Measurements from ENCODE around the gene ZNF609. TPM values are rescaled to one million over a fixed set of nuclear protein-coding genes. Genes with fewer than 3 reads are reported as not detected.

Gene ZNF609
- total RNA-seq, 1 experiment from 2014 or later, result 17.7 TPM

GRCh38 chr15:64444836-64445235 is 15.5 kb upstream of the ZNF609 start:
- no peaks in the 10 kb centered on the region for H3K9me3 ChIP-seq (replicated peaks)
- H3K36me3 ChIP-seq, result peaks cover 32% of the 10 kb centered on the region
- no peak for DNase-seq (ENCODE audit: low read depth in 1 of 2, low spot score in 2 of 2)
- H3K27ac ChIP-seq, result peak overlapping the region; percentile 71
- no peaks in the 10 kb centered on the region for H3K27me3 ChIP-seq (replicated peaks)
- H3K4me3 ChIP-seq, result no peak overlapping the region
- H3K4me1 ChIP-seq (replicated peaks), result peaks cover 20% of the 10 kb centered on the region

GRCh38 chr15:64447536-64448315 is 12.7 kb upstream of the ZNF609 start:
- Histone ChIP-seq H3K4me3 (no peak overlapping the region), H3K27ac (no peak overlapping the region), H3K27me3 (replicated peaks) (no peaks in the 10 kb centered on the region), H3K9me3 (replicated peaks) (no peaks in the 10 kb centered on the region), H3K4me1 (replicated peaks) (peaks cover 20% of the 10 kb centered on the region), H3K36me3 (peaks cover 36% of the 10 kb centered on the region)
- no peak for DNase-seq (ENCODE audit: low read depth in 1 of 2, low spot score in 2 of 2)

- DNase-seq (ENCODE audit: low read depth in 1 of 2, low spot score in 2 of 2), result no peak
- no peaks in the 10 kb centered on the region for H3K9me3 ChIP-seq (replicated peaks)
- H3K4me3 ChIP-seq, result no peak overlapping the region
- no peaks in the 10 kb centered on the region for H3K4me1 ChIP-seq (replicated peaks)
- H3K27me3 ChIP-seq (replicated peaks), result no peaks in the 10 kb centered on the region
- no peak overlapping the region for H3K27ac ChIP-seq
- peaks cover 31% of the 10 kb centered on the region for H3K36me3 ChIP-seq
Observed at GRCh38 chr15:64452988-64453688, 7.2 kb upstream of the ZNF609 start.

- peaks cover 26% of the 10 kb centered on the region for H3K36me3 ChIP-seq
- H3K4me3 ChIP-seq, result no peak overlapping the region
- no peak overlapping the region for H3K27ac ChIP-seq
- no peak for DNase-seq (ENCODE audit: low read depth in 1 of 2, low spot score in 2 of 2)
- H3K4me1 ChIP-seq (replicated peaks), result no peaks in the 10 kb centered on the region
- H3K9me3 ChIP-seq (replicated peaks), result no peaks in the 10 kb centered on the region
- no peaks in the 10 kb centered on the region for H3K27me3 ChIP-seq (replicated peaks)
Observed at GRCh38 chr15:64453689-64454037, 6.7 kb upstream of the ZNF609 start.

- no peak overlapping the region for H3K4me3 ChIP-seq
- H3K9me3 ChIP-seq (replicated peaks), result no peaks in the 10 kb centered on the region
- no peaks in the 10 kb centered on the region for H3K4me1 ChIP-seq (replicated peaks)
- H3K36me3 ChIP-seq, result peaks cover 27% of the 10 kb centered on the region
- no peak overlapping the region for H3K27ac ChIP-seq
- H3K27me3 ChIP-seq (replicated peaks), result no peaks in the 10 kb centered on the region
- DNase-seq (ENCODE audit: low read depth in 1 of 2, low spot score in 2 of 2), result no peak
Observed at GRCh38 chr15:64454282-64454681, 6.1 kb upstream of the ZNF609 start.

- Histone ChIP-seq H3K9me3 (replicated peaks) (no peaks in the 10 kb centered on the region), H3K36me3 (peaks cover 27% of the 10 kb centered on the region), H3K4me3 (no peak overlapping the region), H3K27me3 (replicated peaks) (no peaks in the 10 kb centered on the region), H3K4me1 (replicated peaks) (peaks cover 6% of the 10 kb centered on the region), H3K27ac (no peak overlapping the region)
- no peak for DNase-seq (ENCODE audit: low read depth in 1 of 2, low spot score in 2 of 2)
Observed at GRCh38 chr15:64455961-64456371, 4.4 kb upstream of the ZNF609 start.

GRCh38 chr15:64456634-64457108 is 3.7 kb upstream of the ZNF609 start:
- no peak overlapping the region for H3K4me3 ChIP-seq
- peaks cover 27% of the 10 kb centered on the region for H3K36me3 ChIP-seq
- DNase-seq (ENCODE audit: low read depth in 1 of 2, low spot score in 2 of 2), result no peak

GRCh38 chr15:64459066-64459781 is 1.2 kb upstream of the ZNF609 start:
- Histone ChIP-seq H3K4me3 (no peak overlapping the region), H3K27ac (no peak overlapping the region), H3K27me3 (replicated peaks) (no peaks in the 10 kb centered on the region), H3K9me3 (replicated peaks) (no peaks in the 10 kb centered on the region), H3K36me3 (peaks cover 26% of the 10 kb centered on the region), H3K4me1 (replicated peaks) (peaks cover 21% of the 10 kb centered on the region)
- DNase-seq (ENCODE audit: low read depth in 1 of 2, low spot score in 2 of 2), result no peak

More at GRCh38 chr15:64456634-64457108, 3.7 kb upstream of the ZNF609 start:
- no peaks in the 10 kb centered on the region for H3K27me3 ChIP-seq (replicated peaks)
- H3K9me3 ChIP-seq (replicated peaks), result no peaks in the 10 kb centered on the region
- H3K27ac ChIP-seq, result no peak overlapping the region
- H3K4me1 ChIP-seq (replicated peaks), result peaks cover 11% of the 10 kb centered on the region

DNA sequence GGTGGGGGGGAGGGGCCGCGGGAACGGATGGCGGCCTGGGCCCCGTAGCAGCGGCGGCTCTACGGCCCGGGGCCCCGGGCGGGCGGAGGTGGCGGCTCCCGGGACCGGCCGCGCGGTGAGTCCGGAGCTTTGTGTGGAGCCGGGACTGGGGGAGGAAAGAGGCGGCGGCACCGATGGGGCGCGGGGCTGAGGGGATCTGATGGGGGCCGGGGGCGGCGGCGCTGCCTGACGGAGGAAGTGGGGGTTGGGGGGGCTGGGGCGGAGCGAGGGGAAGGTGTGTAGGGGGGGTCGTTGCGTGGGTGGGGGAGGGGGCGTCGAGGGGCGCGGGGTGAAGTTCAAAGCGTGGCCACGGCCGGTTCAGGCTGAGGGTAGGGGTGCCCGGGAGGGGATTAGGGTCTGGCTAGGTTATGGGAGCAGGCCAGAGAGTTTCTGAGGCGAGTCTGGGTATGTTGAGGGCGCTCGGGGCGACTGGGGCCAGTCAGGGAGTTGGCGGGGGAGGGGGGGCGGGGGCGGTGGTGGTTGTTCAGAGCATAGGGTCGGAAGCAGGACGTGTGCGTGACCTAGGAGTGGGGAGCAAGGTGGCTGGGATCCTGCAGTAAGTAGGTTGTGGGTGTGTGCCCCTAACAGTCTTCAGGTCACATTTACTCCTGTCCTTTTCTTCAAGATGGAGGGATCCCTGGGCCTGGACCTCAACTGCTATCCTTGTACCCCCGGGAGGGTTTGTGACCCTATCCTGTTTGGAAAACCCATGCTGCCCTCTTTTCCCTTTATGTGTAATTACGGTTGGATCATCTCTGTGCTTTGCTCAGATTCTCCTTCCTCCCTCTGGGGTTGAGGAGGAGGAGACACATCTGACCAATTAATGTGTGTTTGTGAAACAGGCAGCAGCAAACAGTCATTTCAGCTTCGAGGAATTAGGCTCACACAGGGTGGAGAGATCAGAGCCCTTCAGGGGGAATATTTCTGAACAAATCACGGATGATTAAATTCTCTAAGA is 644 bp downstream of the ZNF609 start:
- no peaks in the 10 kb centered on the region for H3K9me3 ChIP-seq (replicated peaks)
- H3K27me3 ChIP-seq (replicated peaks), result no peaks in the 10 kb centered on the region
- peak overlapping the region; percentile 10 for H3K27ac ChIP-seq
- DNase-seq (ENCODE audit: low read depth in 1 of 2, low spot score in 2 of 2), result peak; percentile 52 to 79
- H3K4me3 ChIP-seq, result peak overlapping the region; percentile 44
- peaks cover 18% of the 10 kb centered on the region; the same call in 1 of the 2 replicates for H3K36me3 ChIP-seq
- peaks cover 21% of the 10 kb centered on the region for H3K4me1 ChIP-seq (replicated peaks)

DNA sequence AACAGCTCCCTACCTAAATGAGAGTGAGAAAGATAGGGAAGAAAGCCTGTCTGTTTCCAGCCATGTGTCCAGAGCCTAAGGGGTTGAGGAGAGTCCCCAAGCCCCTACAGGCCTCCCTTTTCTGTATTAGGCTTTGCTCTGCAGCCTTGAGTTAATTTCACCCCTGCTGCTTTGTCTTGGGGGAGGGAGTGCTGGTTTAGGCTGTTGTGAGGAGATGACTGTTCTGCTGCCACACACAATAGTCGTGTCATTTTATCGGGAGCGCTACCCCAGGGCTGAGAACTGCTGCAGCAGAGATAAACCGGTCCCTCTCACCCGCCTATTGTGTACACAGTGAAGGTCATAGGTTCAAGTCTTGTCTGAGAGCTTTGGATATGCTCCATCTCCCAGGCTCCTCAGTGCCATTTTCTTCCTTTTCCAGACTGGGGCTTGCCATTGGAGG is 1.4 kb downstream of the ZNF609 start:
- Histone ChIP-seq H3K36me3 (peaks cover 18% of the 10 kb centered on the region; the same call in 1 of the 2 replicates), H3K9me3 (replicated peaks) (no peaks in the 10 kb centered on the region)
- DNase-seq (ENCODE audit: low read depth in 1 of 2, low spot score in 2 of 2), result peak in 1 of 2 experiments; percentile 50

GRCh38 chr15:64462492-64462891 is 2.1 kb downstream of the ZNF609 start:
- no peak overlapping the region for H3K4me3 ChIP-seq
- H3K4me1 ChIP-seq (replicated peaks), result peaks cover 21% of the 10 kb centered on the region
- peaks cover 19% of the 10 kb centered on the region for H3K36me3 ChIP-seq
- H3K9me3 ChIP-seq (replicated peaks), result no peaks in the 10 kb centered on the region
- no peaks in the 10 kb centered on the region for H3K27me3 ChIP-seq (replicated peaks)
- no peak overlapping the region for H3K27ac ChIP-seq
- DNase-seq (ENCODE audit: low read depth in 1 of 2, low spot score in 2 of 2), result no peak

More for the DNA sequence above, 1.4 kb downstream of the ZNF609 start:
- peak overlapping the region; percentile 44 for H3K4me3 ChIP-seq
- no peaks in the 10 kb centered on the region for H3K27me3 ChIP-seq (replicated peaks)
- H3K27ac ChIP-seq, result peak overlapping the region; percentile 10
- H3K4me1 ChIP-seq (replicated peaks), result peaks cover 21% of the 10 kb centered on the region

DNA sequence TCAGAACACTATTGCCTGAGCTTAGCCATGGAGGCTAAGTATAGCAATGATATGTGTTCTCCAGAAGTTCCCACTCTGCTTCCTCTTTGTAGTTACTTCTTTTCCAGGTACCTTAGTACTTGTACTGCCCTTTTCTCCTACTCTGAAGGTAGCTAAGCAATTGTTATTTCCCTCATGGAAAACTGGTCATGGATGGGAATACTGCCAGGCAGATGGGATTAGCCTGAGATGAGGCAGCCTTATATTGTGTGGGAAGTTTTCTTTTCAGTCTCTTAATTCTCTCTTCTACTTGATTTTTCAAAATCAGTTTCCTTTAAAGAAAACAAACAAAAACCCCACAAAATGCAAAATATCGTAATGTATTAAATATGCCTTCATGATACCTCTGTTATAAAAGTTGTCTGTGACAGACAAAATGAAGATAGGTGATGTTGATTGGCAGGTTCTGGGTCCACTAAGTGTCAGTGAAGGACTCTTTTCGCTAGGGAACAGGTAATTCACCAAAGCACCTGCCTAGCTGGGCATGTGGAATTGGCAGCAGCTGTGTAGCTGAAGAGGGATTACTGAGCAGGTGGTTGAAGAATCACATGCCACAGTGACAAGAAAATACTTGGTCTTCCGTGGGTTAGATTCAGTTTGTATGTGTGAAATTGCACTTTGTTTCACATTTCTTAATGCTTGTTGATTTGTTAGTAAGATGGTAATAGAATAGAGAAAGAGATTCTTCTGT is 4.1 kb downstream of the ZNF609 start:
- DNase-seq (ENCODE audit: low read depth in 1 of 2, low spot score in 2 of 2), result no peak
- H3K4me1 ChIP-seq (replicated peaks), result peaks cover 21% of the 10 kb centered on the region

More for the DNA sequence above, 4.1 kb downstream of the ZNF609 start:
- H3K4me3 ChIP-seq, result no peak overlapping the region
- no peak overlapping the region for H3K27ac ChIP-seq
- peaks cover 13% of the 10 kb centered on the region for H3K36me3 ChIP-seq
- no peaks in the 10 kb centered on the region for H3K9me3 ChIP-seq (replicated peaks)
- H3K27me3 ChIP-seq (replicated peaks), result no peaks in the 10 kb centered on the region

Measured in SJSA1 (cell line).